Hepatocyte (in vitro differentiated cells): ENCODE measurements around the gene SLC17A9. TPM values are rescaled to one million over a fixed set of nuclear protein-coding genes. Genes with fewer than 3 reads are reported as not detected.

Experiments used
- DNase-seq: peaks from one replicate; pipeline ENCODE4 v3.0.0-alpha.2; 2016; ENCODE audit warnings: low spot score
- H2AFZ ChIP-seq: fragments of 200-600 bp; sonication (generic); 2 replicates; pipeline ENCODE4 v1.6.0; 2016; ENCODE audit warnings: antibody characterized with exemption, mild to moderate bottlenecking
- H3K27ac ChIP-seq: fragments of 200-600 bp; sonication (generic); 2 replicates; pipeline ENCODE4 v1.5.1; 2016; ENCODE audit warnings: mild to moderate bottlenecking
- H3K27me3 ChIP-seq: fragments of 200-600 bp; sonication (generic); 2 replicates; pipeline ENCODE4 v1.6.1; 2016
- H3K36me3 ChIP-seq: fragments of 200-600 bp; sonication (generic); replicated peaks from 2 replicates; pipeline ENCODE4 v1.5.1; 2016; ENCODE audit warnings: low read depth; ENCODE audit not compliant: insufficient read depth
- H3K4me1 ChIP-seq: fragments of 200-600 bp; sonication (generic); 2 replicates; pipeline ENCODE4 v1.5.1; 2016; ENCODE audit warnings: mild to moderate bottlenecking, moderate library complexity; ENCODE audit not compliant: insufficient read depth
- H3K4me2 ChIP-seq: fragments of 200-600 bp; sonication (generic); 2 replicates; pipeline ENCODE4 v1.6.0; 2016
- H3K4me3 ChIP-seq: fragments of 200-600 bp; sonication (generic); 2 replicates; pipeline ENCODE4 v1.5.1; 2016; ENCODE audit warnings: mild to moderate bottlenecking
- H3K79me2 ChIP-seq: fragments of 200-600 bp; sonication (generic); 2 replicates; pipeline ENCODE4 v1.6.0; 2017; ENCODE audit warnings: mild to moderate bottlenecking
- H3K9me2 ChIP-seq: fragments of 200-600 bp; sonication (generic); replicated peaks from 2 replicates; pipeline ENCODE4 v1.6.0; 2017; ENCODE audit warnings: mild to moderate bottlenecking; ENCODE audit not compliant: insufficient read depth
- H3K9me3 ChIP-seq: fragments of 200-600 bp; sonication (generic); 2 replicates; pipeline ENCODE4 v1.5.1; 2016; ENCODE audit warnings: low read depth, mild to moderate bottlenecking
- H4K20me1 ChIP-seq: fragments of 200-600 bp; sonication (generic); 2 replicates; pipeline ENCODE4 v1.6.0; 2016; ENCODE audit warnings: mild to moderate bottlenecking; ENCODE audit not compliant: insufficient read depth, poor library complexity, severe bottlenecking
- CTCF ChIP-seq: fragments of 200-600 bp; sonication (generic); IDR thresholded peaks from 2 replicates; pipeline ENCODE4 v1.5.1; 2016; ENCODE audit warnings: antibody characterized with exemption, mild to moderate bottlenecking; ENCODE audit not compliant: poor library complexity
- EZH2 ChIP-seq: fragments of 200-600 bp; sonication (generic); IDR thresholded peaks from 2 replicates; pipeline ENCODE4 v1.6.1; 2016; ENCODE audit warnings: antibody characterized with exemption, mild to moderate bottlenecking, borderline replicate concordance
- EZH2phosphoT487 ChIP-seq: fragments of 200-600 bp; sonication (generic); IDR thresholded peaks from one replicate; pipeline ENCODE4 v1.6.1; 2018; ENCODE audit warnings: antibody characterized with exemption, mild to moderate bottlenecking, low read depth, moderate library complexity; ENCODE audit not compliant: unreplicated experiment, severe bottlenecking
- WGBS: methylation state at CpG from one replicate; pipeline ENCODE4 v1.1.6; 2016; ENCODE audit warnings: low lambda C conversion rate; ENCODE audit errors: missing lambda C conversion rate; 5-methylcytosine and 5-hydroxymethylcytosine counted together
- polyA plus RNA-seq: library from polyadenylated mRNA; unstranded; fragments of >200 nt; fragmentation: Nextera tagmentation; extraction: Ambion mirVana; gene quantifications from 2 replicates; pipeline ENCODE4 v1.2.1, GENCODE V29; 2016
- total RNA-seq: library from RNA; depleted of rRNA; stranded (reverse); fragments of >200 nt; gene quantifications from 2 replicates; pipeline ENCODE4 v1.2.3, GENCODE V29; 2014

Gene SLC17A9
- total and polyA plus RNA-seq, 2 experiments from 2014 or later: 26.9 to 83.9 TPM

DNA sequence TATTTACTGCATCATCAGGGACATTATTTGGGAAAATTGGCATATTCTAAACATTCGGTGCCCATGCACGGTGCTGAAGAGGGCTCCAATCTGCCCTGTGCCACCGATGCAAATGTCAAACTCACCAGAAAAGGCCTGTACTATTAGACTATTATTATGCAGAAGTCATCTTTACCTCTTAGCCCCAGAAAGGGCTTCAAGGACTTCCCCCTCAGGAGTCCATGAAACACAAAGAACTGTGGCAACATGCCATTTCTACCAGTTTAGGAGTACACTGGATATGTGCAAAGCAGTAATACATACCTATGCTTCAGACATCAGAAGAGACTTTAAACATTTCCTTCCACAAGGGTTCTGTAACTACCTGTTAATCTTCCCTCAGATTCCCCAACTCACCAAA lies 34.8 kb upstream of the SLC17A9 start:
- no peak for DNase-seq
- TF ChIP-seq EZH2phosphoT487 (no peak), EZH2 (no peak), CTCF (no peak)
- H3K9me3 ChIP-seq: no peaks in the 10 kb centered on the region
- H4K20me1 ChIP-seq: peaks cover 100% of the 10 kb centered on the region
- WGBS: 81% methylated on average over 3 of the region's 3 CpGs
- H3K4me1 ChIP-seq: peaks cover 44% of the 10 kb centered on the region
- H3K9me2 ChIP-seq: no peaks in the 10 kb centered on the region
- H3K27ac ChIP-seq: no peak overlapping the region
- no peaks in the 10 kb centered on the region for H3K36me3 ChIP-seq
- no peak overlapping the region for H2AFZ ChIP-seq
- H3K4me3 ChIP-seq: no peak overlapping the region
- H3K27me3 ChIP-seq: no peaks in the 10 kb centered on the region
- H3K4me2 ChIP-seq: no peak overlapping the region
- H3K79me2 ChIP-seq: peaks cover 100% of the 10 kb centered on the region

DNA sequence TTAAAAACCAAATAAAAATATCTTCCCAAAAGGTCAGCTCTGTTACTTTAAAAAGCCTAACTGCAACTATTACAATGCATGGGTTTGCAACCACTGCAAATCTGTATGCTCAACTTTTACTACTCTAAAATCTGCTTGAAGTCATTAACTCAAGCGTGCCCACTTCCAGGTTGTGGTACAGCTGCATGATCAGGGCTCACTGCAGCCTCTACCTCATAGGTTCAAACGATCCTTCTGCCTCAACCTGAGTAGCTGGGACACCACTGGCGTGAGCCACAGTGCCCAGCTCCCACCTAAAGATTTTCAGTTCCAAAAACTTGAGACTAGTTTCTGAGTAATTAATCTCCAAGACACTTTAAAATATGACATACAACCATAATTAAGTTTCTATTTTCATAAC lies 34.4 kb upstream of the SLC17A9 start:
- Histone ChIP-seq H3K9me3 (no peaks in the 10 kb centered on the region), H3K79me2 (peaks cover 100% of the 10 kb centered on the region), H3K27ac (no peak overlapping the region), H3K4me3 (no peak overlapping the region), H3K36me3 (no peaks in the 10 kb centered on the region), H3K27me3 (no peaks in the 10 kb centered on the region), H3K9me2 (no peaks in the 10 kb centered on the region), H3K4me2 (no peak overlapping the region), H2AFZ (no peak overlapping the region), H4K20me1 (peaks cover 100% of the 10 kb centered on the region), H3K4me1 (peaks cover 49% of the 10 kb centered on the region)
- DNase-seq: no peak
- WGBS: 58% methylated on average over 3 of the region's 3 CpGs
- no peak for TF ChIP-seq EZH2
- TF ChIP-seq EZH2phosphoT487: no peak
- TF ChIP-seq CTCF: no peak

DNA sequence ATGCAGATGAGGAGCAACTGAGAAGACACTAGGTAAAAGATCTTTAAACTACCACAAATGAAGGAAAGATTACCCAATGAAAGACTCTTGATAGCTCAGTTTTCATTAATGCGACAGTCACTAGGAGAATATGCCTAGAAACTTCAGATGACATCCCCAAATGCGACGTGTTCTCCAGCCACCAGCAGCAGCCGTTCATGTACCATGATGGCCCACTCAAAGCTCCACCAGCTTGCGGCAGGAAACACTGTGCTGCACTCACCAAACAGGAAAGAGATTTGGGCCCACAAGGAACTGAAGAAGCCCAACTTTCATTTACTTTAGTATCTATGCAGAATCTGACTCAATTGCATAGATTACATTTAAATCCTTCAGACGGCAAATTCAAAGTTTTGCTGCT lies 33.7 kb upstream of the SLC17A9 start:
- Histone ChIP-seq H3K4me1 (peaks cover 55% of the 10 kb centered on the region), H3K36me3 (no peaks in the 10 kb centered on the region), H3K4me2 (no peak overlapping the region), H3K9me2 (no peaks in the 10 kb centered on the region), H3K27me3 (no peaks in the 10 kb centered on the region), H3K4me3 (no peak overlapping the region), H3K9me3 (no peaks in the 10 kb centered on the region), H3K79me2 (peaks cover 100% of the 10 kb centered on the region), H4K20me1 (peaks cover 100% of the 10 kb centered on the region), H2AFZ (no peak overlapping the region), H3K27ac (no peak overlapping the region)
- DNase-seq: no peak
- TF ChIP-seq EZH2: no peak
- TF ChIP-seq EZH2phosphoT487: no peak
- TF ChIP-seq CTCF: no peak
- 82% methylated on average over 6 of the region's 6 CpGs for WGBS

- H3K4me1 ChIP-seq: peaks cover 57% of the 10 kb centered on the region
- no peak overlapping the region for H3K4me3 ChIP-seq
- peaks cover 100% of the 10 kb centered on the region for H3K79me2 ChIP-seq
- H3K9me2 ChIP-seq: no peaks in the 10 kb centered on the region
- H4K20me1 ChIP-seq: peaks cover 100% of the 10 kb centered on the region
- no peak for DNase-seq
- H3K27me3 ChIP-seq: no peaks in the 10 kb centered on the region
- H3K36me3 ChIP-seq: no peaks in the 10 kb centered on the region
- peak overlapping the region; percentile 54 for H3K27ac ChIP-seq
- peak overlapping the region; percentile 22 for H3K4me2 ChIP-seq
- H3K9me3 ChIP-seq: no peaks in the 10 kb centered on the region
- WGBS: 67% methylated on average over 10 of the region's 10 CpGs
- no peak for TF ChIP-seq EZH2
- TF ChIP-seq CTCF: no peak
- no peak for TF ChIP-seq EZH2phosphoT487
- H2AFZ ChIP-seq: no peak overlapping the region
These were observed 32.4 kb upstream of the SLC17A9 start for GRCh38 chr20:62920039-62920645.
